Body of pancreas (tissue), 4 donors: ENCODE data around the gene ARHGEF7.

Experiments
- CTCF ChIP-seq, 7 experiments: fragments of 450-650 bp in 4 of 7; fragments of 200-600 bp in 3 of 7; sonication (generic) in 3 of 7; IDR thresholded peaks; one replicate each; pipeline ENCODE4 v1.5.1; 2016 to 2019; ENCODE audit warnings: antibody characterized with exemption in 7 of 7
- POLR2A ChIP-seq, 3 donors: fragments of 450-650 bp; IDR thresholded peaks; one replicate each; pipeline ENCODE4 v1.6.1; 2016; ENCODE audit warnings: antibody characterized with exemption in 3 of 3, mild to moderate bottlenecking in 2 of 3

DNA sequence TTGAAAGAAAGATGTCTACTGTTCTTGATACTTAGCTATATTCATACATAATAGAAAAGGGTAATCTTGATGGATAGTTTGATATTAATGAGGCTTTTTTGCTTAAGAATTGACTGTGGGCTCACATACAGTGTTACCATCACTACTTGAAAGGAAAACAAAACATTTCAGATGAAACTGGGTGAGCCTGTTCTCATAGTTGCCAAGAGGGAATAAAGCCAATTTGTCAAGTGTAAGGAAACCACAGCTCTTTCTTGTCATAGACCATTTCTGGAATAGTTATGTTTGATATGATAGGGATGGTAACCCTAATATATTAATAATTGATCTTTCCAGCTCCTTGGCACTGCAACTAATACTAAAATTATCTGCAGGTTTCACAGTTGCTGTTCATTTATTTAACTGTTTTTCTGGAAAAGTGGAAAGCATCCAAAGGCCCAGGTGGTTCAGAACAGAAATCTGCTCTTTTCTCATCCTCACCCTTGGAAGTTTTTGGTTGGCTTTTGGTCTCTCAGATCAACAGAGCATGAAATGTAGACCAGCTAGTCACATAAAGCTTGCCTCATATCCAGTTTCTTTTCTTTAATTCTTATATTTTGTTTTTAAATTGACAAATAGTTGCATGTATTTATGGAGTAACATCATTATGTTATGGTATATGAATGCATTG, 43.2 kb downstream of the ARHGEF7 start:
- no peak for TF ChIP-seq CTCF (IDR thresholded peaks at IDR 0.05)
- no peak for TF ChIP-seq POLR2A (IDR thresholded peaks at IDR 0.05)
